Measurements from ENCODE around the gene MME. TPM values are rescaled to one million over a fixed set of nuclear protein-coding genes. Genes with fewer than 3 reads are reported as not detected.
"Not testable (repeated sequence)": the region's sequence is repeated elsewhere in the genome, so short reads cannot be mapped to it uniquely, and the experiment has no call there.

MME gene
- total RNA-seq, 1 experiment from 2014 or later: 0.52 TPM

DNA sequence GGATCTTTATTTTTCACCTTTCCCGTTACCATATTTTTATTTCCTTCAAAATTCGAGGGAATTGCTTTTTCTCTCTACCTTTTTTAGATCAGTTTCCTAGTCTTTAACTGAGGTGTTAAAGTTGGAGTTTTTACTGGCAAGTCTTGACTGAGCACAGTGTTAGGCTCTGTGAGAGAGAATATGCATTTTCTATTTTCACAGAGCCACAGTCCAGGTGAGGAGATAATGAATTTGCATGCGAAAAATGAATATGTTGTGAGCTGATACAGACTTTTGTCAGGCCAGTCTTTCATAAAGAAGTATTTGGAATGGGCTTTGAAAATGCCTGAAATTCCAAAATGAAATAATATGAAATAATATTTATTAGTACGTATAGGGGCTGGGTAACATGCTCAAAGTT lies 31.9 kb downstream of the MME start:
- CTCF ChIA-PET: no interaction called here
- H3K36me3 Mint-ChIP-seq (ENCODE audit: insufficient read depth, unreplicated experiment): no peaks in the 10 kb centered on the region
- H3K4me1 Mint-ChIP-seq (ENCODE audit: low read depth, unreplicated experiment): no peaks in the 10 kb centered on the region
- no peaks in the 10 kb centered on the region for H3K27me3 Mint-ChIP-seq (ENCODE audit: insufficient read depth, unreplicated experiment)
- Histone ChIP-seq H3K4me1 (no peaks in the 10 kb centered on the region), H3K4me3 (ENCODE audit: low read depth, low read length) (no peak overlapping the region), H3K36me3 (ENCODE audit: control insufficient read depth, insufficient read depth, low read length) (no peaks in the 10 kb centered on the region), H3K27me3 (replicated peaks; ENCODE audit: control insufficient read depth, insufficient read depth, low read length) (no peaks in the 10 kb centered on the region), H3K9me3 (no peaks in the 10 kb centered on the region)
- H3K9me3 Mint-ChIP-seq (ENCODE audit: unreplicated experiment): no peaks in the 10 kb centered on the region
- BruUV-seq (replicated peaks): no TSS peak
- TF ChIP-seq, protein P1, sequence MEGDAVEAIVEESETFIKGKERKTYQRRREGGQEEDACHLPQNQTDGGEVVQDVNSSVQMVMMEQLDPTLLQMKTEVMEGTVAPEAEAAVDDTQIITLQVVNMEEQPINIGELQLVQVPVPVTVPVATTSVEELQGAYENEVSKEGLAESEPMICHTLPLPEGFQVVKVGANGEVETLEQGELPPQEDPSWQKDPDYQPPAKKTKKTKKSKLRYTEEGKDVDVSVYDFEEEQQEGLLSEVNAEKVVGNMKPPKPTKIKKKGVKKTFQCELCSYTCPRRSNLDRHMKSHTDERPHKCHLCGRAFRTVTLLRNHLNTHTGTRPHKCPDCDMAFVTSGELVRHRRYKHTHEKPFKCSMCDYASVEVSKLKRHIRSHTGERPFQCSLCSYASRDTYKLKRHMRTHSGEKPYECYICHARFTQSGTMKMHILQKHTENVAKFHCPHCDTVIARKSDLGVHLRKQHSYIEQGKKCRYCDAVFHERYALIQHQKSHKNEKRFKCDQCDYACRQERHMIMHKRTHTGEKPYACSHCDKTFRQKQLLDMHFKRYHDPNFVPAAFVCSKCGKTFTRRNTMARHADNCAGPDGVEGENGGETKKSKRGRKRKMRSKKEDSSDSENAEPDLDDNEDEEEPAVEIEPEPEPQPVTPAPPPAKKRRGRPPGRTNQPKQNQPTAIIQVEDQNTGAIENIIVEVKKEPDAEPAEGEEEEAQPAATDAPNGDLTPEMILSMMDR (IDR thresholded peaks at IDR 0.05; ENCODE audit: insufficient read depth in 1 of 2, low read depth in 1 of 2, low read length in 1 of 2, severe bottlenecking in 1 of 2, unreplicated experiment in 1 of 2): no peak
- H3K4me3 Mint-ChIP-seq (ENCODE audit: unreplicated experiment): no peak overlapping the region
- intact Hi-C loops (cut with micrococcal nuclease; ENCODE audit: unreplicated experiment): no loop called here
- H3K27ac Mint-ChIP-seq (ENCODE audit: unreplicated experiment): no peak overlapping the region
- POLR2A ChIA-PET: no interaction called here
- no peak for DNase-seq

DNA sequence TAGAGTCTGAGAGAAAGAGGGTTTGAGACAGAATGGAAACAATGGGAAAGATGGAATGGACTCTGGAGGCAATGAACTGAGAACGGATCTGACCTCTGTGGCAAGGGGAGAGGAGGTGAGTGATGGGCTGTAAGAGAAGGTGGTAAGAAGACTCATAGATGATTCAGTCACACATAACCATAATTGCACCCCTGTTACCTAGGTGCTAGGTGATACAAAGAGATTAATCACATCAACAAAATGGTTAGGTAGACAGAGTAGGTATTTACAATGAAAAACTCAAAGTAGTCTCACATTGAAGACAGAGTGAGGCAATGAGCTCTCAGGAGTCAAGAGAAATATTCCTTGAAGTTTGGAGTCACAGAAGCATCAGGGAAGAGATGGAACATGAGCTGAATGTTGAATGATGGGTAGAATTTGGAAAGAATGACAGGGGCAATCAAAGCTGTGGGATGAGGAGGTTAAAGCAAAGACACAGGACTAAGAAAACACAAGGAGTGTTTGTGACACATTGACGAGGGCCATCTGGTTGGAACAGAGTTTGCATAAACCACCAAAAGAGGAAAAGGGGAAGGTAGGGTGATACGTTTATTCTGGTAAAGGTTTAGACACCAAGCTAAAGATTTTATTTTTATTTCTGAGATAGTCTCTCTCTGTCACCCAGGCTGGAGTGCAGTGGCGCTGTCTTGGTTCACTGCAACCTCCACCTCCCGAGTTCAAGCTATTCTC lies 32.7 kb downstream of the MME start:
- Mint-ChIP-seq H3K4me1 (ENCODE audit: low read depth, unreplicated experiment) (no peaks in the 10 kb centered on the region), H3K4me3 (ENCODE audit: unreplicated experiment) (no peak overlapping the region), H3K27ac (ENCODE audit: unreplicated experiment) (no peak overlapping the region), H3K36me3 (ENCODE audit: insufficient read depth, unreplicated experiment) (no peaks in the 10 kb centered on the region), H3K9me3 (ENCODE audit: unreplicated experiment) (no peaks in the 10 kb centered on the region), H3K27me3 (ENCODE audit: insufficient read depth, unreplicated experiment) (no peaks in the 10 kb centered on the region)
- H3K4me3 ChIP-seq (ENCODE audit: low read depth, low read length): no peak overlapping the region
- POLR2A ChIA-PET: no interaction called here
- no TSS peak for BruUV-seq (replicated peaks)
- DNase-seq: no peak
- no peaks in the 10 kb centered on the region for H3K4me1 ChIP-seq
- intact Hi-C loops (cut with micrococcal nuclease; ENCODE audit: unreplicated experiment): no loop called here
- H3K27me3 ChIP-seq (replicated peaks; ENCODE audit: control insufficient read depth, insufficient read depth, low read length): no peaks in the 10 kb centered on the region
- CTCF ChIA-PET: no interaction called here
- no peaks in the 10 kb centered on the region for H3K9me3 ChIP-seq
- TF ChIP-seq, protein P1 (IDR thresholded peaks at IDR 0.05; ENCODE audit: insufficient read depth in 1 of 2, low read depth in 1 of 2, low read length in 1 of 2, severe bottlenecking in 1 of 2, unreplicated experiment in 1 of 2): no peak
- no peaks in the 10 kb centered on the region for H3K36me3 ChIP-seq (ENCODE audit: control insufficient read depth, insufficient read depth, low read length)

DNA sequence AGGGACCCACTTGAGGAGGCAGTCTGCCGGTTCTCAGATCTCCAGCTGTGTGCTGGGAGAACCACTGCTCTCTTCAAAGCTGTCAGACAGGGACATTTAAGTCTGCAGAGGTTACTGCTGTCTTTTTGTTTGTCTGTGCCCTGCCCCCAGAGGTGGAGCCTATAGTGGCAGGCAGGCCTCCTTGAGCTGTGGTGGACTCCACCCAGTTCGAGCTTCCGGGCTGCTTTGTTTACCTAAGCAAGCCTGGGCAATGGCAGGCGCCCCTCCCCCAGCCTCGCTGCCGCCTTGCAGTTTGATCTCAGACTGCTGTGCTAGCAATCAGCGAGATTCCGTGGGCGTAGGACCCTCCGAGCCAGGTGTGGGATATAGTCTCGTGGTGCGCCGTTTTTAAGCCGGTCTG lies 44.6 kb downstream of the MME start:
- DNase-seq; intact Hi-C loops (cut with micrococcal nuclease; ENCODE audit: unreplicated experiment); BruUV-seq (replicated peaks); H3K27ac Mint-ChIP-seq (ENCODE audit: unreplicated experiment); H3K4me1 Mint-ChIP-seq (ENCODE audit: low read depth, unreplicated experiment); POLR2A ChIA-PET; H3K4me1 ChIP-seq; H3K27me3 Mint-ChIP-seq (ENCODE audit: insufficient read depth, unreplicated experiment); CTCF ChIA-PET; H3K9me3 Mint-ChIP-seq (ENCODE audit: unreplicated experiment); H3K4me3 ChIP-seq (ENCODE audit: low read depth, low read length); H3K9me3 ChIP-seq; H3K36me3 ChIP-seq (ENCODE audit: control insufficient read depth, insufficient read depth, low read length); H3K36me3 Mint-ChIP-seq (ENCODE audit: insufficient read depth, unreplicated experiment); H3K4me3 Mint-ChIP-seq (ENCODE audit: unreplicated experiment); H3K27me3 ChIP-seq (replicated peaks; ENCODE audit: control insufficient read depth, insufficient read depth, low read length): not testable (repeated sequence)

DNA sequence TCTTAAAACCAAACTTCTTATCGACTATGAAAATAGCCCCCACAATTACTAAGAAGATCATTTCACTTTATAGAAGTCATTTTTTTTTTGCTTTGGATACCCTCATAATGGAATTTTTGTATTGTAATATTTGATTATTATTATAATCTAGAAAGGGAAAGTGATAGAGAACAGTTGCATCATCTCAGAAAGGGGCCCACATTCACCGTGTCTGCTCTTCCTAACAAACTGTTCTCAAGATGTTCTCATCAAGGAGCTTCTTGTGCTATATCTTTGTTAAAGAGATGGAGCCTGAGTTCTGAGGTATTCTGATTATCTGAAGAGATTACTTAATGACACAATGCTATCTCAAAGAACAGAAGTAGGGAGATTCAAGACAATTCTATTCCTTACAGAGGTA lies 49.3 kb downstream of the MME start:
- CTCF ChIA-PET: no interaction called here
- intact Hi-C loops (cut with micrococcal nuclease; ENCODE audit: unreplicated experiment): no loop called here
- Histone ChIP-seq H3K4me1 (no peaks in the 10 kb centered on the region; the same call in 1 of the 2 replicates), H3K4me3 (ENCODE audit: low read depth, low read length) (no peak overlapping the region), H3K27me3 (replicated peaks; ENCODE audit: control insufficient read depth, insufficient read depth, low read length) (no peaks in the 10 kb centered on the region), H3K36me3 (ENCODE audit: control insufficient read depth, insufficient read depth, low read length) (no peaks in the 10 kb centered on the region), H3K9me3 (no peaks in the 10 kb centered on the region)
- Mint-ChIP-seq H3K36me3 (ENCODE audit: insufficient read depth, unreplicated experiment) (no peaks in the 10 kb centered on the region), H3K4me1 (ENCODE audit: low read depth, unreplicated experiment) (peaks cover 7% of the 10 kb centered on the region), H3K27ac (ENCODE audit: unreplicated experiment) (no peak overlapping the region), H3K4me3 (ENCODE audit: unreplicated experiment) (no peak overlapping the region), H3K27me3 (ENCODE audit: insufficient read depth, unreplicated experiment) (no peaks in the 10 kb centered on the region), H3K9me3 (ENCODE audit: unreplicated experiment) (no peaks in the 10 kb centered on the region)
- no TSS peak for BruUV-seq (replicated peaks)
- no peak for DNase-seq
- POLR2A ChIA-PET: no interaction called here
- TF ChIP-seq, protein P1 (IDR thresholded peaks at IDR 0.05; ENCODE audit: insufficient read depth in 1 of 2, low read depth in 1 of 2, low read length in 1 of 2, severe bottlenecking in 1 of 2, unreplicated experiment in 1 of 2): no peak

All from Caco-2 (cell line).